ENCODE results near the gene OSBPL1A.
A peak's percentile ranks its signal among the peaks of the same experiment; 100 is the strongest.

The OSBPL1A gene

DNA sequence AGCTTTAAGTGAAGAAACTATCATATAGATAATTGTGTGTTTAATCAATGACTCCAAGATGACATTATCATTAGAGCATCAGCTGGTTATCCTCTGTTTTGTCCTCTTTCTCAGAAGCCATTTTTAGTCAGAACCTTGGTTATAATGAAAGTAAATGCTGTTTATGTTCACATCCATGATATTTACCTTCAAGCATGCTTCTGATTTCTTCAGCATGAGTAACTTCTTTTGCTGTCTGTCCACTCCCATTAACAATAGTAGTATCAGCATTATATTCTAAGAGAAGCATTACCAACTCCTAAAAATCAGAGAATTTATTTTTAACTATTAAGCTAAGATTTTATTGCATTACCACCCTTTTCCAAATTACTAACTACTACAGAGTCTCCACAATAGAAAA is 56.3 kb downstream of the OSBPL1A start:
- no peak for DNase-seq (ENCODE audit: low spot score)

DNA sequence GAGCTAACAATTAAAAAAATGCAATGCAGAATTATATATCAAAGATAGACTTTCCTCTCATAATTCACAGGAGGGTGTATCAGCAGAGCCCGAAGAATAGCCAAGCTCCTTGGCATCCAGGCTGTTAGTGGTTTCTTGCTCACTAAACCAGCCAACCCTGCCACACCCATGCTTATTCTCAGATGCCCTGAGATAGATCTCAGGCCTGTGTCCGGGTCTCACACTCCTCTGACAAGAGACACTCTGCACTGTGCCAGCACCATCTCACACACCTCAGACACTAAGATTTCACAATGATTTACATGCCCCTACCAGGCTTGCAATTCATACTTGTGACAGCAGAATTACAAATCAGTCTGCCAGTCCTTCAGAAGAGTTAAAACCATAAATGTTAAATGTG is 64.5 kb downstream of the OSBPL1A start:
- no peak for DNase-seq (ENCODE audit: low spot score)

- DNase-seq (ENCODE audit: low spot score) = no peak
Measured at GRCh38 chr18:24326211-24326610, 71.4 kb downstream of the OSBPL1A start.

GRCh38 chr18:24322584-24323136 is 75.0 kb downstream of the OSBPL1A start:
- peak; percentile 19 for DNase-seq (ENCODE audit: low spot score)

DNA sequence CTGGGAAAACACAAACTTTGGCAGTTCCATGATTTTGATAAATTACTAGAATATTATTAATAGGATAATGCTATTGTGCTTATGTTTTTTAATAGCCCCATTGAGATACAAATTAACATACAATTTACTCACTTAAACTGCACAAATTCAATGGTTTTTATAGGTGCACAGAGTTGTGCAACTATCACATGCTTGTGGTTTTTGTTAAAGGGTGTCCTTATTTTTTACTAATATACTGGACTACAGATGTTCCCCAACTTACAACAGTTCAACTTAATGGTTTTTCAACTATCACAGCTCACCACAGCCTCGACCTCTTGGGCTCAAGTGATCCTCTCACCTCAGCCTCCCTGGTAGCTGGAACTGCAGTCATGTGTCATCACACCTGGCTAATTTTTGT is 76.6 kb downstream of the OSBPL1A start:
- DNase-seq (ENCODE audit: low spot score) = no peak

- DNase-seq (ENCODE audit: low spot score) = no peak
Measured at GRCh38 chr18:24319757-24320156, 77.9 kb downstream of the OSBPL1A start.

DNA sequence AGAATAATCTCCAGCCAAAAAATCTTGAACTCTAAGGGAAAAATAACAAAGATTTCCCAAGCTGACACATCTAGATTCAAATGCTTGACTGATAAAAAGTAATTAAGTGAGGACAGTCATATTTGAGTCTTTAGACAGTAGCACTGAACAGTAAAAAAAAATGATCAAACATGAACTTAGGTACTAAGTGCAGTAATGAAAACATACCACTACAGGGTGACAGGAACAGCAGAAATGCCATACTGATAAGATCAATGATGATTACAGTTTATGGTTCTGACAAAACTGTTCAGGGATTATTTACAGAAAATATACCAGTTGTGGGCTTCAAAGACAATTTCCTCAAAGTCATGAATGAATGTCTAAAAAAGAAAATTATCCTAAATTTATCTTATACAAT is 80.3 kb downstream of the OSBPL1A start:
- no peak for DNase-seq (ENCODE audit: low spot score)

DNA sequence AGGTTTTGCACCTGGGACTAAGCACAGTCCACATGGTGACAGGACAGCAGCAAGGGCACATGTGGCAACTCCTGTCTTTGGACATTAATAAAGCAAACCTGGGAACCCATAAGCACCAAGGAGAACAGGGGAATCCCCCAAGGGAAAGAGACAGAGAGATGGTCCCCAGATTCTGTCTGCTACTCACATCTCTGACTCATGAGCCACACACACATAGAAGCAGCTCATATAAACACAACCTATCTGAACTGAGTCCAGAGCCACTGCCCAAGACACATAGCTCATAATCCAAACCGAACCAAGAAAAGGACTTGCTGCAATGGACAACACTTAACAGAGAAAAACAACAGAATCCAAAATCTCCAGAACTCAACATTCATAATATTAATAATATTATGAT is 82.5 kb downstream of the OSBPL1A start:
- DNase-seq (ENCODE audit: low spot score) = no peak

DNA sequence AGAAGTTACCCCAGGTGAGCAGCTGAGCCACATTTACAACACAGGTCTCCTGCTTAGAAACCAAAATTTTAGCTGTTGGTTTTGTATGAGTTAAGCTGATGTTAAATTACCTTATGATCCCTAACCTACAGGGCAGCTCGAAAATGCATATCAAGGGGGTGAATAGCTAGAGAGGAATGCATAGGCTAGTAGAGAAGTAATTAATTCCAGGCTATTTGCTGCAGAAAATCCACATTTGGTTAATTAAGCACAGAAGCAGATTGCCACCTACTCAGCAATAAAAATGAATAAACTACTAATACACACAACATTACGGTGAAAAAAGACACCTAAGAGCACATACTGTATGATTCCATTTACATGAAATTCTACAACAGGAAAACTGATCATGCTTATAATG is 91.4 kb downstream of the OSBPL1A start:
- DNase-seq (ENCODE audit: low spot score) = no peak

DNA sequence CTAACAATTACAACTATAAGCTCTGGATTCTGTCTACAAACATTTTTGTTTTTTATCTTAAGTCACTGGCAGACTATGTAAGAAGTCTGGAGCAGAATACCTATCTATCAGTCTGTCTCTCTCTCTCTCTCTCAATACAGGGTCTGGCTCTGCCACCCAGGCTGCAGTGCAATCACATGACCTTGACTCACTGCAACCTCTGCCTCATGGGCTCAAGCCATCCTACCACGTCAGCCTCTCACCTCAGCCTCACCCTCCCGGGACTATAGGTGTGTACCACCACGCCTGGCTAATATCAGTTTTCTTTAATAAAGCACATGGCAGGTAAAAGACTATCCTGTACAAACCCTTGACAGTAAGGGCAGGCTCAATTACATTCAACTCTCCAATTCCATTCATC is 96.9 kb downstream of the OSBPL1A start:
- DNase-seq (ENCODE audit: low spot score) = no peak

GRCh38 chr18:24296276-24296675 is 101.3 kb downstream of the OSBPL1A start:
- no peak for DNase-seq (ENCODE audit: low spot score)

GRCh38 chr18:24293254-24293653 is 104.4 kb downstream of the OSBPL1A start:
- DNase-seq (ENCODE audit: low spot score) = no peak

GRCh38 chr18:24278591-24278990 is 119.0 kb downstream of the OSBPL1A start:
- no peak for DNase-seq (ENCODE audit: low spot score)

GRCh38 chr18:24277516-24278195 is 120.0 kb downstream of the OSBPL1A start:
- no peak for DNase-seq (ENCODE audit: low spot score)

DNA sequence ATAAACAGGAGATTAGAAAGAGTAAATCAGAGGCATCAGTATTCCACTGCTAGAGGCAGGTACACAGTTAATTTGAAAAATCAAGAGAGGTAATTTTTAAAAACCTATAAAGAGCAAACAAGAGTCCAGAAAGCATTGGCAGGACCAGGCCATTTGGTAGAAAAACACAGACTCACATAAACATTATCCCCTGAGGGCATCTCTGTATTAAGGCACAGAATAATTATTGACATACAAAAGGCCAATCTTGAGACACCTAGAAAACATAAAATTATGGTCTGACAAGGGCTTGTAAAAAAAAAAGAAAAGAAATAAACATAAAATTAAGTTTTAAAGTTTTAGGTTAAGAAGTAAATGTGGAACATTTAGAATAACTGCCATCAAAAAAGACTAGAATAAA is 120.6 kb downstream of the OSBPL1A start:
- DNase-seq (ENCODE audit: low spot score) = no peak

DNA sequence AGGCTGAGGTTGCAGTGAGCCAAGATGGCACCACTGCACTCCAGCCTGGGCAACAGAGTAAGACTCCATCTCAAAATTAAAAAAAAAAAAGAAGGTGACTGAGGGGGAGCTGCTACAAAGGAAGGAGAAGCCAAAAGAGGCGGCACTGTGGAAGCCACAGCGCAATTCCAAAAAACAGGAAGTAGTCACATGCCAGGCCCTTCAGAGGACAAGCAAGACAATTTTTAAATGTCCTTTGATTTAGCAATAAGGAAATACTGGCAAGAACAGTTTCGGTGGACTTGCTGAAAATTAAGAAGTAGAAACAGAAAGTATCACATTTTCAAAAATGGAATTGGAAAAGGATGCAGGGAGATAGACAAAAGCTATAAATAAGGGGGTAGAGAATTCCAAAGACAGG is 122.8 kb downstream of the OSBPL1A start:
- DNase-seq (ENCODE audit: low spot score) = no peak

- no peak for DNase-seq (ENCODE audit: low spot score)
Measured at GRCh38 chr18:24273596-24273995, 124.0 kb downstream of the OSBPL1A start.

- peak; percentile 76 for DNase-seq (ENCODE audit: low spot score)
Measured at GRCh38 chr18:24272229-24272525, 125.4 kb downstream of the OSBPL1A start.

DNA sequence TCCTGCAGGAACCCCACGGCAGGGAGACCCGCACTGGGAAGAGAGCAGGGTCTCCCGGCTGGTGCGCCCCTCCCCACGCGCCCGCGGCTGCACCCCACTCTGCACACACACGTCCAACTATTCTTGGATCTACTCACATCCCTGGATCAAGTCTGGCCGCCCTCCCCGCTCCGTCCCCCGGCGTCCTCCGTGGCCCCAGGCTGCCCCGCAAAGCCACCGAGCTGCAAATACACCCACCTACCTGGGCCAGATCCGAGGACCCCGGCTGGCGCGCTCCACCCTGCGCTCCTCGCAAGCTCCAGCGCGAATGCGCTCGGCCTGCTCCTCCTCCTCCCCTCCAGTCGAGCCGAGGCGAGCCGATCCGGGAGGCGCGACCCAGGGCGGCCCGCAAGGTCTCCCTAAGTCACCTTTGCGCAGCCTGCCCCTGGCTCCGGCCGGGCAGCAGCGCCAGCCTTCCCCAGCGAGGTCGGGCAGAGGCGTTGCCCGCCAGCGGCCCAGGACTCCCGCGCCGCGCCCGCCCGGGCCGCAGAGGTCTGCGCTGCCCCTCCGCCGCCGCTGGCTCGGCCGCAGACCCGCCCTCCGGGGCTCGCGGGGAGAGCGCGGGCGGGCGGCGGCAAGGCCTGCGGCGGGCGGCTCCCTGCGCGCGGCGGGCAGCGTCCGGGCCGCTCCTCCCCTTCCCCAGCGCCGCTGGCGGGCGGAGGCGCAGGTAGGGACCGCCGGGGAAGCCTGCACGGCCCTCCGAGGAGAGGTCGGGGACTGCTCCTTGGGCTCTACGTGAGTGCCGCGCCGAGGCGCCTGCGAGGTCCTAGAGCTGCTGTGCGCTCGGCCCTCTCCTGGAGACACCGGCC is 126.0 kb downstream of the OSBPL1A start:
- DNase-seq (ENCODE audit: low spot score) = no peak

DNA sequence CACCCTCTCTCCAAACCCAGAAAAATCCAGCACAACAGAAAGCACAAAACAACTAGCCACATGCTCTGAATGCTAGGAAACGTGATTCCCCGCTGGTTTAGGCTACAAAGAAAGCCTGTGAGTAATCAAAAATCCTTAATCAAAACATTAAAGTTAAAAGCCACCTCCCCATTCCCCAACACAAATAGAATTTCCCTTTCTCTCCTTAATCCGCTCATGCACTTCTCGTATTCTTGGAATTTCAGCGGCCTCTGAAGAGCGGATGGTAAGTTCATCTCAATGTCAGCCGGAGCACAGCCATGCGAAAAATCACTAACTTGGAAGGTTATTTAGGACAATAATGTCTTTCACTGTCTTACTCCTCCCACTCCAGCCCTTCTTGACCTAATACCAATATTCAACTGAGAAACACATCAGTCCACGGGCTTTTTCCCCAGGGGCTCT is 126.7 kb downstream of the OSBPL1A start:
- peak; percentile 66 for DNase-seq (ENCODE audit: low spot score)

GRCh38 chr18:24270358-24270936 is 127.2 kb downstream of the OSBPL1A start:
- no peak for DNase-seq (ENCODE audit: low spot score)

DNA sequence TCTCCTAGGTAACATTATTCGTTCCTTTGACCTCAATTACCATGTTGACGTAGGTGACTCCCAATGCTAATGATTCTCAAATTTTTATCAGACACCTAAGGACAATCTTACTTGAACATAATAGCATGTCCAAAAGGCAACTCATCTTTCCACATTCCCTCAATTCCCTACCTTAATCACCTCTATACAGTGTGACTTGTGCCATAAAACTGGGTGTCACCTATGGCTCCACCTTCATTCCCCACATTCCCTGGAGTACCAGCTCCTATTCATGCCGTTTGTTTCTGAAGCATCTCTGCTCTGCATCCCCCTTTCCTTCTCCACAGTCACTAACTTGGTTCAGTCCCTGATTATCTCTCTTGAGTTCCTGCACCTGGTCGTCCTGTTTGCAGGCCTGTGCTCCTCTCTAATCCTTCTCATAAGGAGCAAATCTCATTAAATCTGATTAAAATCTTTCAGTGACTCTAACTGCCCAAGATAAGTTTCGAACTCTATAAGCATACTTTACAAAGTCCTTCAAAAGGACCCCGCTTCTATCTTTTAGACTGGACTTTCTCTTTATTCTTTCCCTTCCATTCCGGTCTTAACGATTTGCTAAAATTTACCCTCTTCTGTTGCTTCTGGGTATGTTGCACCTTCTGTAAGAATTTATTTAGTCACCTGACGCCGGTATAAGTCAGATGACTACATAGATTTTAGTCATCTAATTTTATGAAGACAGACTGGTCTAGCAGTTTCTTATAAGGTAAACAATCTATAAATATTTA is 128.7 kb downstream of the OSBPL1A start:
- no peak for DNase-seq (ENCODE audit: low spot score)

Data from COLO829 (cell line).